Dedifferentiated amniotic fluid mesenchymal stem cell (primary cell): ENCODE data around the gene GALNT18.
A peak's percentile ranks its signal among the peaks of the same experiment; 100 is the strongest.

Experiments
- DNase-seq: peaks from one replicate; pipeline ENCODE4 v3.0.0-alpha.2; 2016; ENCODE audit errors: extremely low spot score

Gene GALNT18

GRCh38 chr11:11621573-11622339 lies at the start of gene GALNT18:
TSS of gene GALNT18 (minus strand) at chr11:11622005.
- DNase-seq: peak; percentile 71

- DNase-seq: no peak
Observed at GRCh38 chr11:11670574-11670973, 48.8 kb upstream of the GALNT18 start.

GRCh38 chr11:11669233-11669846 lies 47.5 kb upstream of the GALNT18 start:
- no peak for DNase-seq

GRCh38 chr11:11668781-11669180 lies 47.0 kb upstream of the GALNT18 start:
- DNase-seq: no peak

- no peak for DNase-seq
Observed at GRCh38 chr11:11668274-11668673, 46.5 kb upstream of the GALNT18 start.

- DNase-seq: no peak
Observed at GRCh38 chr11:11667056-11667455, 45.3 kb upstream of the GALNT18 start.

GRCh38 chr11:11665407-11665806 lies 43.6 kb upstream of the GALNT18 start:
- no peak for DNase-seq

- no peak for DNase-seq
Observed at GRCh38 chr11:11663907-11664306, 42.1 kb upstream of the GALNT18 start.

- no peak for DNase-seq
Observed at GRCh38 chr11:11662578-11662977, 40.8 kb upstream of the GALNT18 start.

- DNase-seq: no peak
Observed at GRCh38 chr11:11661326-11662040, 39.7 kb upstream of the GALNT18 start.

- DNase-seq: no peak
Observed at GRCh38 chr11:11660363-11660740, 38.5 kb upstream of the GALNT18 start.

GRCh38 chr11:11659567-11660362 lies 38.0 kb upstream of the GALNT18 start:
- no peak for DNase-seq

GRCh38 chr11:11657218-11657955 lies 35.6 kb upstream of the GALNT18 start:
- no peak for DNase-seq

GRCh38 chr11:11641581-11641980 lies 19.8 kb upstream of the GALNT18 start:
- DNase-seq: no peak

GRCh38 chr11:11640996-11641395 lies 19.2 kb upstream of the GALNT18 start:
- DNase-seq: no peak

- DNase-seq: no peak
Observed at GRCh38 chr11:11640152-11640551, 18.3 kb upstream of the GALNT18 start.

GRCh38 chr11:11636671-11637070 lies 14.9 kb upstream of the GALNT18 start:
- DNase-seq: no peak

GRCh38 chr11:11635443-11635842 lies 13.6 kb upstream of the GALNT18 start:
- DNase-seq: no peak

GRCh38 chr11:11629368-11629767 lies 7.6 kb upstream of the GALNT18 start:
- DNase-seq: no peak

- DNase-seq: no peak
Observed at GRCh38 chr11:11628651-11629050, 6.8 kb upstream of the GALNT18 start.

- no peak for DNase-seq
Observed at GRCh38 chr11:11626128-11626527, 4.3 kb upstream of the GALNT18 start.
